SW 1271 (cell line): ENCODE data around the gene GNAL.
"Not testable (repeated sequence)": the region's sequence is repeated elsewhere in the genome, so short reads cannot be mapped to it uniquely, and the experiment has no call there.

ENCODE experiments used
- DNase-seq, 2 experiments: peaks; one replicate each; lab custom pipeline; 2025; lab: John Stamatoyannopoulos, UW

The GNAL gene

DNA sequence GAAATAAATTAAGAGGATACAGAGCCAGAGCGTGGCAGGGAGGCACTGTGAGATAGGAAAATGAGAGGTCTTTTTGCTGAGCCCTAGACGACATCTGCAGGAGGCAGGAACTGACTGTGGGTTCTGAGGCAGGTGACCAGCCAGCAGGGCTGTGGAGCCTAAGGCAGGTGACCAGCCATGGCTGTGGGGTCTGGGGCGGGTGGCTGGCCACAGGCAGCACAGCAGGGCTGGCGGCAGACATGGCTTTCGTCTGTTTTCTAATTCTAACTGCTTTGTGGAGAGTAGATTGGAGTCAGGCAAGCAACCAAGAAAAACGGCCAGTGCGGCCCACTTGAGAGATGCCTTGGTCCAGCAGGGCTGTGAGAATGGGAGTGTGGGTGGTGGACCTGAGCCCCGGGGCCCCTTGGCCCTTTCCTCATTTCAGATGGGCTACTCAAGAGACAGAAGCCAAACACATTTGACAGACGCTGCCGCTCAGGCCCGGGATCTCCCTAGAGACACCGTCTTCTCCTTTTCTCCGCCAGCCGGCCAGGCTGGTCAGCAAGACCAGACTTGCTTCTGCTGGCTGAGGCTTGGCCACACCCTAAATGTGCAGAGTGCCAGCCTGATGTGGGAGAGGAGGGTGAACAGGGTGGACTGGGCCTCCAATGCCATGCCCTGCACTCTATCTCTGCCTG lies 19.7 kb upstream of the GNAL start:
- DNase-seq, result no peak

GRCh38 chr18:11669948-11670275 lies 19.2 kb upstream of the GNAL start:
- DNase-seq, result no peak

- no peak for DNase-seq
Observed at GRCh38 chr18:11671156-11671555, 17.9 kb upstream of the GNAL start.

- no peak for DNase-seq
Observed at GRCh38 chr18:11672198-11672597, 16.9 kb upstream of the GNAL start.

GRCh38 chr18:11672846-11673454 lies 16.1 kb upstream of the GNAL start:
- no peak for DNase-seq

DNA sequence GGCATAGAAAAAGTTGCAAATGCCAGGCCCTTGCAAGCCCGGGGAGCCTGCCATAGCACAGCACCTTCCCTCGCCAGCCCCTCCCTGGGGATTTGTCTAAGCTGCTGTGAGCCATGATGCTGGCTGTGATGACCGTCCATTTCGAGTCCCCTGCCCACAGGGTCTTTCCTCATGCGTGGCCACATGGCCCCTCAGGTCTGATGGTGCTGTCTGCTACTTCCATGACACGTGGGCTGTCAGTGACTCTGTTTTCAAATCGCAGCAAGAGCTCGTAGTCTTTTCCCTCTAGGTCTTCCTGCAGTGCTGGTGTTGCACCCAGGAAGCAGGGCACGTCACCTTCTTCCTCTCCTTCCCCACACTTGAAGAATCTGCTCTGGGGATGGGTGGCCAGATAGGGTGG lies 15.5 kb upstream of the GNAL start:
- no peak for DNase-seq

DNA sequence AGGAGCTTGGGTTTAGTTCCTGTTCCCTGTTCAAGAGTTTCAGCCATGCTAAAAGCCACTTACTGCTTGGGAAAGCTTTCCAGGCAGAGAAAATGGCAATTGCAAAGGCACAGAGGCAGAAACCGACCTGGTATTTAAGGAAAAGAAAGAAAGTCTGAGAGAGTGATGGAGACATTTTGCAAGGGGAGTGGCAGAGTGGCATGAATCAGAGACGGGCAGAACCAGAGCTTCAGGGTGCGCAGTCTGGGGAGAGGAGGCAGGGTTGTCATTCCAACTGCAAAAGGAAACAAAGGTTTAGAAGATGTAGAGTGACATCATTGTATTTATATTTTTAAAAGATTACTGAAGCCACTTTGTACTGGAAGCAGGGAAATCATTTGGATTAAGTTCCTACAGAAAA lies 14.9 kb upstream of the GNAL start:
- DNase-seq, result no peak

- no peak for DNase-seq
Observed at GRCh38 chr18:11676386-11676785, 12.7 kb upstream of the GNAL start.

DNA sequence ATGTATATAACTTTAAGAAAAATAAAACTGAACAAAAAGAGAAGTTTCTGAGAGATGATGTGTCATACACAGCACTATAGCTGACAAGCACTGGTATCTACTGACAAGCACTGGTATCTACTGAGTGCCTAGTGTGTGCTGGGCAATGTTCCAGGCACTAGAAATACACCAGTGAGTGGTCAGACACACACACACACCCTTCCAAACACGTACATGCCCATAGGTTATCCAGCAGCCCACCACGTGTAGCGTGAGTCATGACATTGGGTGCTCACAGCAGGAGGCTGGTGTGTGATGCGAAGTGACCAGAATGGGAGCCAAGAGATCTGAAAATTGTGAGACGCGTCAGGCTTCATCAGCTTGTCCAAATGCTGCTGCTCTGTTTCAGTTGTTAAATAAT lies 12.2 kb upstream of the GNAL start:
- DNase-seq, result no peak

DNA sequence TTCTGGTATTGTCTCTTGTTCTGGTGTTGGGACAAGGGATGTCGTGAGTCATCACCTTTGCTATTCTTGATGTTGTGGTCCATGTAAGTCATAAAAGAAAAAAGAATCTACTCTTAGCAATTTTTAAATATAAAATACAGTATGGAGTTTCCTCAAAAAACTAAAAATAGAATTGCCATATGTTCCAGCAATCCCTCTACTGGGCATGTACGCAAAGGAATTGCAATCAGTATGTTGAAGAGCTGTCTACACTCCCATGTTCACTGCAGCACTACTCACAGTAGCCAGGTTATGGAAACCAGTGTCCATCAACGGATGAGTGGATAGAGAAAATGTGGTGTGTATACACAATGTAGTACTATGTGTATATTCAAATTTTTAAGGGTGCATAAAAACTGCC lies 10.9 kb upstream of the GNAL start:
- DNase-seq, result no peak

- peak in 1 of 2 experiments; percentile 2 for DNase-seq
Observed at GRCh38 chr18:11689669-11690565, 853 bp downstream of the GNAL start.

DNA sequence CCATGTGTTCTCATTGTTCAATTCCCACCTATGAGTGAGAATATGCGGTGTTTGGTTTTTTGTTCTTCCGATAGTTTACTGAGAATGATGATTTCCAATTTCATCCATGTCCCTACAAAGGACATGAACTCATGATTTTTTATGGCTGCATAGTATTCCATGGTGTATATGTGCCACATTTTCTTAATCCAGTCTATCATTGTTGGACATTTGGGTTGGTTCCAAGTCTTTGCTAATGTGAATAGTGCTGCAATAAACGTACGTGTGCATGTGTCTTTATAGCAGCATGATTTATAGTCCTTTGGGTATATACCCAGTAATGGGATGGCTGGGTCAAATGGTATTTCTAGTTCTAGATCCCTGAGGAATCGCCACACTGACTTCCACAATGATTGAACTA lies 1.6 kb downstream of the GNAL start:
- DNase-seq, result not testable (repeated sequence)

- DNase-seq, result no peak
Observed at GRCh38 chr18:11695736-11696135, 6.7 kb downstream of the GNAL start.

DNA sequence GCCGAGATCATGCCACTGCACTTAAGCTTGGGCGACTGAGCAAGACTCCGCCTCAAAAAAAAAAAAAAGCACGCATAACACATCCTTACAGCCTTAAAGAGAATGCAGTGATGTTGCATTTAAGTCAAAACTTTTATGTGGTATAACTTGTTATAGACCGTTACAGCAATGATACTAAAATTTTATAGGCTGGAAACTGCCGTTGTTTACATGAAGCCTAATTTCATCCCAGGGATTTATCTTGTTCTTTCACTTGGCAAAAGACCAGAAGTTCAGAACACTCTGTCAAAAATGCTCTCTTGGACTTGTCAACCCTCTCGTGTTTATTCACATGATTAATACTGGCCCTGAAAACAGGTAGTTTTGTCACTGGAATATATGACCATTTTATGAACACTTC lies 7.4 kb downstream of the GNAL start:
- DNase-seq, result no peak

DNA sequence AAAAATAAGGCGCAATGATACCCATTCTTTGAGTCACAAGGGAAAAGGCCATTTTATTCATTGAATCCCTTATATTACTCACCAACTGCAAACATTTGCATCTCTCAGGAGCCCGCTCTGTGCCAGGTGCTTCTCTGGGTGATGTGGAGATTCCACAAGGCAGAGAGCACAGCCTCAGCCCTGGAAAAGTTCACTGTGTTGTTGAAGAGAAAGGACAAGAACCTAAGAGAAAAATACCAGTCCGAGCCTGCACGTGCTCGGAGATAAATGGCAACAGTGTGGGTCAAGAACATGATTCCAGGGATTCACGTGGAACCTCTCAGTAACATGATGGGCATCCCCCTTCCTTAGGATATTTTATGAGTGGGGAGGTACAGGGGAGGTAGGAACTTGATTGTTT lies 11.8 kb downstream of the GNAL start:
- DNase-seq, result no peak

- no peak for DNase-seq
Observed at GRCh38 chr18:11710578-11710977, 21.5 kb downstream of the GNAL start.

- no peak for DNase-seq
Observed at GRCh38 chr18:11713756-11714155, 24.7 kb downstream of the GNAL start.

- DNase-seq, result no peak
Observed at GRCh38 chr18:11714244-11714918, 25.3 kb downstream of the GNAL start.

GRCh38 chr18:11716767-11717315 lies 27.8 kb downstream of the GNAL start:
- not testable (repeated sequence) for DNase-seq

- DNase-seq, result no peak
Observed at GRCh38 chr18:11719050-11719449, 30.0 kb downstream of the GNAL start.

- no peak for DNase-seq
Observed at GRCh38 chr18:11719621-11720020, 30.6 kb downstream of the GNAL start.

DNA sequence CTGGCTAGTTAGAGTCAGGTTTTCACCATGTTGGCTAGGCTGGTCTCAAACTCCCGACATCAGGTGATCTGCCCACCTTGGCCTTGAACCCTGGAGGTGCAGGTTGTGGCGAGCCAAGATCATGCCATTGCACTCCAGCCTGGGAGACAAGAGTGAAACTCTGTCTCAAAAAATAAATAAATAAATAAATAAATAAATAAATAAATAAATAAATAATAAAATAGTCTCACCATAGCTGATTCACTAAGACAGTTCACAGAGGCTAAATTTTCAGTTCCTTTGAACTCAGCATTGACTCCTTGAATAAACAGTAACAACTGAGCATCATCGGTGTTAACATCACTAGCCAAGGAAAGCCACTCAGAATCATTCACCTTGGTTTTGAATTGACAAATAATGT lies 32.7 kb downstream of the GNAL start:
- DNase-seq, result no peak
